H9 (cell line): Measurements from ENCODE around the gene DTNBP1. TPM values are rescaled to one million over a fixed set of nuclear protein-coding genes. Genes with fewer than 3 reads are reported as not detected.

ENCODE experiments used
- DNase-seq: peaks from one replicate; pipeline ENCODE4 v3.0.0-alpha.2; 2017
- H2AFZ ChIP-seq: one replicate; pipeline ENCODE4 v1.6.1; 2013; ENCODE audit warnings: mild to moderate bottlenecking, low read length, control low read depth, moderate library complexity
- H2AK5ac ChIP-seq: 2 replicates; pipeline ENCODE4 v1.6.1; 2013; ENCODE audit warnings: low read length, control low read depth, mixed read lengths; ENCODE audit not compliant: insufficient read length
- H2BK120ac ChIP-seq: one replicate; pipeline ENCODE4 v1.6.1; 2013; ENCODE audit warnings: low read depth, mild to moderate bottlenecking, low read length, control low read depth, inconsistent platforms; ENCODE audit not compliant: poor library complexity, severe bottlenecking
- H2BK12ac ChIP-seq: 2 replicates; pipeline ENCODE4 v1.6.1; 2013; ENCODE audit warnings: low read length, control low read depth, mixed read lengths, low read depth; ENCODE audit not compliant: insufficient read length
- H2BK15ac ChIP-seq: 2 replicates; pipeline ENCODE4 v1.6.1; 2013; ENCODE audit warnings: low read depth, low read length, control low read depth
- H2BK20ac ChIP-seq: one replicate; pipeline ENCODE4 v1.6.1; 2013; ENCODE audit warnings: low read depth, mild to moderate bottlenecking, low read length, control low read depth, inconsistent platforms; ENCODE audit not compliant: poor library complexity, severe bottlenecking
- H2BK5ac ChIP-seq: 2 replicates; pipeline ENCODE4 v1.6.1; 2013; ENCODE audit warnings: low read length, control low read depth, mixed read lengths; ENCODE audit not compliant: insufficient read length
- H3K14ac ChIP-seq: 2 replicates; pipeline ENCODE4 v1.6.1; 2013; ENCODE audit warnings: low read length, control low read depth; ENCODE audit not compliant: insufficient read depth
- H3K18ac ChIP-seq: 2 replicates; pipeline ENCODE4 v1.6.1; 2013; ENCODE audit warnings: low read depth, mild to moderate bottlenecking, mixed read lengths, low read length, control low read depth; ENCODE audit not compliant: insufficient read length
- H3K23ac ChIP-seq: 2 replicates; pipeline ENCODE4 v1.6.1; 2013; ENCODE audit warnings: low read length, control low read depth, mixed read lengths, low read depth; ENCODE audit not compliant: insufficient read length
- H3K23me2 ChIP-seq: 2 replicates; pipeline ENCODE4 v1.6.1; 2013; ENCODE audit warnings: low read depth, mild to moderate bottlenecking, mixed read lengths, low read length, control low read depth; ENCODE audit not compliant: insufficient read length, poor library complexity, severe bottlenecking
- H3K27ac ChIP-seq: 2 replicates; pipeline ENCODE4 v1.5.1; 2013; ENCODE audit warnings: low read length, control low read depth, mixed read lengths, low read depth; ENCODE audit not compliant: insufficient read length
- H3K27me3 ChIP-seq: 2 replicates; pipeline ENCODE4 v1.6.1; 2013; ENCODE audit warnings: low read length, control low read depth, inconsistent platforms; ENCODE audit not compliant: insufficient read depth
- H3K4ac ChIP-seq: 2 replicates; pipeline ENCODE4 v1.6.1; 2013; ENCODE audit warnings: low read depth, mild to moderate bottlenecking, control low read depth, inconsistent platforms, low read length, moderate library complexity
- H3K4me1 ChIP-seq: 2 replicates; pipeline ENCODE4 v1.6.1; 2013; ENCODE audit warnings: low read length, control low read depth, inconsistent platforms; ENCODE audit not compliant: insufficient read depth
- H3K4me2 ChIP-seq: 2 replicates; pipeline ENCODE4 v1.6.1; 2013; ENCODE audit warnings: low read length, control low read depth, mixed read lengths; ENCODE audit not compliant: insufficient read length, insufficient read depth
- H3K56ac ChIP-seq: 2 replicates; pipeline ENCODE4 v1.6.1; 2013; ENCODE audit warnings: low read depth, mild to moderate bottlenecking, mixed read lengths, low read length, control low read depth; ENCODE audit not compliant: insufficient read length
- H3K79me1 ChIP-seq: 2 replicates; pipeline ENCODE4 v1.6.1; 2013; ENCODE audit warnings: low read depth, mild to moderate bottlenecking, moderate library complexity, low read length, control low read depth, inconsistent platforms; ENCODE audit not compliant: insufficient read depth, poor library complexity, severe bottlenecking
- H3K79me2 ChIP-seq: 2 replicates; pipeline ENCODE4 v1.6.1; 2013; ENCODE audit warnings: low read length, control low read depth, inconsistent platforms; ENCODE audit not compliant: insufficient read depth
- H3K9ac ChIP-seq: 2 replicates; pipeline ENCODE4 v1.6.1; 2013; ENCODE audit warnings: low read length, control low read depth, mixed read lengths; ENCODE audit not compliant: insufficient read length; ENCODE audit errors: extremely low read depth
- H3K9me3 ChIP-seq: one replicate; pipeline ENCODE4 v1.6.1; 2013; ENCODE audit warnings: low read depth, low read length, inconsistent platforms; ENCODE audit not compliant: control insufficient read depth
- H3T11ph ChIP-seq: one replicate; pipeline ENCODE4 v1.6.1; 2013; ENCODE audit warnings: mild to moderate bottlenecking, low read length, control low read depth, inconsistent platforms
- H4K20me1 ChIP-seq: one replicate; pipeline ENCODE4 v1.6.1; 2013; ENCODE audit not compliant: control insufficient read depth, insufficient read length, insufficient read depth
- H4K5ac ChIP-seq: 2 replicates; pipeline ENCODE4 v1.6.1; 2013; ENCODE audit warnings: low read depth, mild to moderate bottlenecking, mixed read lengths, low read length, control low read depth; ENCODE audit not compliant: insufficient read length
- H4K8ac ChIP-seq: replicated peaks from 2 replicates; pipeline ENCODE4 v1.6.1; 2013; ENCODE audit warnings: low read length, control low read depth, mixed read lengths, low read depth; ENCODE audit not compliant: insufficient read length
- H4K91ac ChIP-seq: 2 replicates; pipeline ENCODE4 v1.6.1; 2013; ENCODE audit warnings: low read depth, mild to moderate bottlenecking, moderate library complexity, mixed read lengths, low read length, control low read depth; ENCODE audit not compliant: insufficient read length
- H3K27ac Mint-ChIP-seq, 3 experiments: 2 replicates in 2 of 3; 3 replicates in 1 of 3; pipeline ENCODE4 v1.8.0; 2020 to 2021; ENCODE audit warnings: mixed read lengths in 3 of 3, mild to moderate bottlenecking in 1 of 3, moderate library complexity in 1 of 3
- H3K27me3 Mint-ChIP-seq: 2 replicates; pipeline ENCODE4 v1.8.0; 2021; ENCODE audit warnings: low read depth, mild to moderate bottlenecking, moderate library complexity, mixed read lengths
- H3K36me3 Mint-ChIP-seq, 3 experiments: 2 replicates in 2 of 3; 3 replicates in 1 of 3; pipeline ENCODE4 v1.8.0; 2020 to 2021; ENCODE audit warnings: low read depth in 3 of 3, mixed read lengths in 3 of 3; ENCODE audit not compliant: insufficient read depth in 1 of 3
- H3K4me1 Mint-ChIP-seq, 2 experiments: 2 replicates each; pipeline ENCODE4 v1.8.0; 2020; ENCODE audit warnings: mixed read lengths in 2 of 2
- H3K4me3 Mint-ChIP-seq, 2 experiments: 2 replicates in 1 of 2; 3 replicates in 1 of 2; pipeline ENCODE4 v1.8.0; 2020 to 2021; ENCODE audit warnings: mild to moderate bottlenecking in 2 of 2, mixed read lengths in 2 of 2, moderate library complexity in 1 of 2
- H3K9me3 Mint-ChIP-seq, 2 experiments: 2 replicates in 1 of 2; 3 replicates in 1 of 2; pipeline ENCODE4 v1.8.0; 2020; ENCODE audit warnings: mild to moderate bottlenecking in 2 of 2, mixed read lengths in 2 of 2, moderate library complexity in 1 of 2
- CTCF ChIP-seq: fragments of 200-600 bp; sonication (generic); conservative IDR thresholded peaks from 3 replicates; pipeline ENCODE4 v1.8.0; 2021; ENCODE audit warnings: antibody characterized with exemption, mild to moderate bottlenecking
- WGBS: extraction: QIAGEN DNeasy Blood & Tissue Kit; methylation state at CpG from one replicate; pipeline ENCODE4 v1.1.7; 2013; ENCODE audit warnings: missing lambda C conversion rate, low lambda C conversion rate, mixed read lengths; ENCODE audit not compliant: insufficient read length; ENCODE audit errors: extremely low coverage; 5-methylcytosine and 5-hydroxymethylcytosine counted together
- total RNA-seq: library from RNA; stranded (reverse); gene quantifications from 2 replicates; pipeline ENCODE4 v1.2.1, GENCODE V29; 2021

Gene DTNBP1
- total RNA-seq, 1 experiment from 2014 or later: 12.9 TPM

DNA sequence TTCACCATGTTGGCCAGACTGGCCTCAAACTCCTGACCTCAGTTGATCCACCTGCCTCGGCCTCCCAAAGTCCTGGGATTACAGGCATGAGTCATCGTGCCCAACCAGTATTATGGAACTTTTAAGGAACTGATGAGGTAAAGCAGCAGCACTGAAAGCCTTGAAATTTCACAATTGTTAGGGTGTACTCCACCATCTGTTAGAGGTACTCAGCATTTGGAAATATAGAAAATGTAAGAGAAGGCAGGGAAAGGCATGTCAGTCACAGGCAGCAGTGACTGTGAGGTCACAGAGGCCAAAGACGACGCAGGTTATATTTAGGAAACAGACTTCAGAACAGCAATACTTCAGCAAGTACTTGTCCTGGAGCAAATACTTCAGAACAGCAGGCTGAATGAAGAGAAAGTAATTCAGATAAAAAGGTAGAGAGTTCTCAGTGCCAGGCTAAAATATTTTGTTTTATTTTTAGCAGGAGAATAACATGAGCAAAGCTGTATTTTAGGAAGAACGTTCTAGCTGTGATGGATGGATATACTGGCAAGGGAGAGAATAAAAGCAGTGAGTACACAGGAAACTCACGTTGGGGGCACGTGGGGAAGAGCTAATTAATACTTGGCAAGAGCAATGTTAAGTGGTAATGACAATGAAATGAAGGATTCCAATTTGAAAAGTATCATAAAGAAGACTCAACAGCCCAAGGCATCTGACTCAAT is 67.2 kb downstream of the DTNBP1 start:
- H3K9ac ChIP-seq: no peak overlapping the region
- no peak overlapping the region for H3K56ac ChIP-seq
- H2BK5ac ChIP-seq: no peak overlapping the region
- Mint-ChIP-seq H3K9me3 (no peaks in the 10 kb centered on the region), H3K27ac (no peak overlapping the region), H3K4me1 (peaks cover 6% of the 10 kb centered on the region in 2 experiments; a peak in 3 of 4 replicates), H3K27me3 (no peaks in the 10 kb centered on the region), H3K4me3 (no peak overlapping the region), H3K36me3 (no peaks in the 10 kb centered on the region)
- TF ChIP-seq CTCF: no peak
- no peak overlapping the region for H3K18ac ChIP-seq
- no peak overlapping the region for H2BK120ac ChIP-seq
- no peak overlapping the region for H2AK5ac ChIP-seq
- DNase-seq: no peak
- H3K23me2 ChIP-seq: no peaks in the 10 kb centered on the region
- no peak overlapping the region for H2AFZ ChIP-seq
- H3T11ph ChIP-seq: no peak overlapping the region
- H3K4me1 ChIP-seq: no peaks in the 10 kb centered on the region
- H3K23ac ChIP-seq: no peak overlapping the region
- no peak overlapping the region for H4K5ac ChIP-seq
- no CpG with 5 or more reads among the region's 7 CpGs for WGBS
- H3K79me2 ChIP-seq: no peaks in the 10 kb centered on the region
- no peak overlapping the region for H3K4me2 ChIP-seq
- H2BK15ac ChIP-seq: no peak overlapping the region
- no peak overlapping the region for H3K4ac ChIP-seq
- no peaks in the 10 kb centered on the region for H3K79me1 ChIP-seq
- H4K8ac ChIP-seq: no peak overlapping the region
- no peak overlapping the region for H3K14ac ChIP-seq
- no peaks in the 10 kb centered on the region for H3K9me3 ChIP-seq
- H4K20me1 ChIP-seq: no peaks in the 10 kb centered on the region
- H3K27ac ChIP-seq: no peak overlapping the region
- H2BK12ac ChIP-seq: no peak overlapping the region
- no peak overlapping the region for H2BK20ac ChIP-seq
- no peak overlapping the region for H4K91ac ChIP-seq
- H3K27me3 ChIP-seq: no peaks in the 10 kb centered on the region
